ENCODE data around the gene PALM. TPM values are rescaled to one million over a fixed set of nuclear protein-coding genes. Genes with fewer than 3 reads are reported as not detected.
A peak's percentile ranks its signal among the peaks of the same experiment; 100 is the strongest.

Gene PALM
- total and polyA plus RNA-seq, 9 of the 15 experiments (the other 6 are each of a cell fraction or from before 2014, with no cell fraction given), result 0.04 to 6.6 (median 1.7) TPM

- TF ChIP-seq ZMIZ1 (IDR thresholded peaks at IDR 0.05; ENCODE audit: low read depth in 2 of 2, low read length in 2 of 2) (peak in 1 of 2 experiments; percentile 37; a peak in 1 of 4 replicates), MNT (conservative IDR thresholded peaks at IDR 0.05) (peak; percentile 79 to 90), E4F1 (CRISPR knock-in tag; IDR thresholded peaks at IDR 0.05; ENCODE audit: borderline replicate concordance) (0 out of 2 replicates have a peak, but pooled peaks have one; percentile 31), HCFC1 (IDR thresholded peaks at IDR 0.05; ENCODE audit: low read depth, low read length) (peak; percentile 63), ZBTB1 (CRISPR knock-in tag; IDR thresholded peaks at IDR 0.05; ENCODE audit: borderline replicate concordance, low read depth) (peak; percentile 77; the same call in 1 of the 2 replicates), ATF7 (IDR thresholded peaks at IDR 0.05) (peak; percentile 69; the same call in 1 of the 2 replicates), HEY1 (CRISPR knock-in tag; IDR thresholded peaks at IDR 0.05; ENCODE audit: borderline replicate concordance) (no peak), MTF1 (CRISPR knock-in tag; IDR thresholded peaks at IDR 0.05; ENCODE audit: borderline replicate concordance) (no peak), ZNF445 (CRISPR knock-in tag; IDR thresholded peaks at IDR 0.05; ENCODE audit: low read depth) (0 out of 2 replicates have a peak, but pooled peaks have one; percentile 26), KLF6 (CRISPR knock-in tag; IDR thresholded peaks at IDR 0.05; ENCODE audit: borderline replicate concordance) (peak; percentile 59; the same call in 1 of the 2 replicates), PCBP1 (IDR thresholded peaks at IDR 0.05; ENCODE audit: low read depth, low read length, poor library complexity, severe bottlenecking) (no peak), TAF1 (IDR thresholded peaks at IDR 0.05; ENCODE audit: control insufficient read depth, extremely low read depth, insufficient read depth, low read length, severe bottlenecking) (peak; percentile 78), RAD51 (IDR thresholded peaks at IDR 0.05; ENCODE audit: borderline replicate concordance, low read depth) (peak; percentile 92), OTX1 (CRISPR knock-in tag; IDR thresholded peaks at IDR 0.05) (peak; percentile 96), KDM5B (IDR thresholded peaks at IDR 0.05; ENCODE audit: insufficient replicate concordance, low read depth, low read length) (peak; percentile 69), MTA3 (IDR thresholded peaks at IDR 0.05; ENCODE audit: borderline replicate concordance) (peak; percentile 47), RCOR1 (IDR thresholded peaks at IDR 0.05; ENCODE audit: borderline replicate concordance in 1 of 2, low read depth in 2 of 2, low read length in 2 of 2) (peak in 1 of 2 experiments; percentile 65; a peak in 1 of 4 replicates)
Measured at GRCh38 chr19:680287-681028, 28.3 kb upstream of the PALM start (continued).

Measured in K562 (cell line).